Uterus (tissue), 2 donors: ENCODE measurements around the gene SUPT4H1.

ENCODE experiments used
- POLR2A ChIP-seq, 2 donors: fragments of 450-650 bp; IDR thresholded peaks; one replicate each; pipeline ENCODE4 v1.6.1; 2016; ENCODE audit warnings: antibody characterized with exemption in 2 of 2, mild to moderate bottlenecking in 1 of 2, moderate library complexity in 1 of 2
- TF ChIP-seq, protein P1 (sequence below), 4 experiments: fragments of 200-600 bp in 2 of 4; fragments of 450-650 bp in 2 of 4; sonication (generic) in 2 of 4; IDR thresholded peaks; one replicate each; pipeline ENCODE4 v1.5.1; 2016 to 2019; ENCODE audit warnings: antibody characterized with exemption in 4 of 4, mild to moderate bottlenecking in 2 of 4, moderate library complexity in 1 of 4

DNA sequence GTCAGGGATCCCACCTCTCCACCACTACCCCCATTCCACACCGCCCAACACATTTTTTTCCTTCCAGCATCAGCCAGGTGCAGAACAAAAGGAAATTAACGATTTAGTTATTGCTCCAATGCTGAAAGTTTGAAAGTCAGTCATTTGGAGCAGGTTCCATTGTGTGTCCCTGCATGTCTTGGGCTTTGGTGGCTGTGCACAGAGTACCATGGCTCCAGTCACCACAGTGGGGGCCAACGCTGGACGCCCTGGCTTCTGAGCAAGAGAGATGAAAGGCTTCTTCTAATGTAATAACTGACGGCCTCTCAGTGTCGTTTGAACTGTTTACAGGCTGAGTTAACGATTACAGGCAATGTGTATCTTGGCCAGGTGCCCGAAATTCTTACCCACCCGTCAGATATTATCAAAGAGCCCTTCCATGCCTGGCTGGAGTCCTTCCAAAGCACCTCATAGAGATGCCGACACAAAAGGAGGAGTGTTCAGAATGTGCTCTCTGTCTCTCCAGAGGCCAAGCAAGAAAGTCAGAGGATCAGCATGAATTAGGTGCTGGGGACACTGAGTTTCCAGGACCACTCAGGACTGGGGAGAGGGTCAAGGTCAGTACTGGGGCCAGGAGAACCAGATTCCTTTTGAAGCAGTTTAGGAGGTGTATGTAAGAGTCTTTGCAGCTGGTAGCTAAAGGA lies 39.4 kb upstream of the SUPT4H1 start:
- TF ChIP-seq, protein P1, sequence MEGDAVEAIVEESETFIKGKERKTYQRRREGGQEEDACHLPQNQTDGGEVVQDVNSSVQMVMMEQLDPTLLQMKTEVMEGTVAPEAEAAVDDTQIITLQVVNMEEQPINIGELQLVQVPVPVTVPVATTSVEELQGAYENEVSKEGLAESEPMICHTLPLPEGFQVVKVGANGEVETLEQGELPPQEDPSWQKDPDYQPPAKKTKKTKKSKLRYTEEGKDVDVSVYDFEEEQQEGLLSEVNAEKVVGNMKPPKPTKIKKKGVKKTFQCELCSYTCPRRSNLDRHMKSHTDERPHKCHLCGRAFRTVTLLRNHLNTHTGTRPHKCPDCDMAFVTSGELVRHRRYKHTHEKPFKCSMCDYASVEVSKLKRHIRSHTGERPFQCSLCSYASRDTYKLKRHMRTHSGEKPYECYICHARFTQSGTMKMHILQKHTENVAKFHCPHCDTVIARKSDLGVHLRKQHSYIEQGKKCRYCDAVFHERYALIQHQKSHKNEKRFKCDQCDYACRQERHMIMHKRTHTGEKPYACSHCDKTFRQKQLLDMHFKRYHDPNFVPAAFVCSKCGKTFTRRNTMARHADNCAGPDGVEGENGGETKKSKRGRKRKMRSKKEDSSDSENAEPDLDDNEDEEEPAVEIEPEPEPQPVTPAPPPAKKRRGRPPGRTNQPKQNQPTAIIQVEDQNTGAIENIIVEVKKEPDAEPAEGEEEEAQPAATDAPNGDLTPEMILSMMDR (IDR thresholded peaks at IDR 0.05), result no peak
- no peak for TF ChIP-seq POLR2A (IDR thresholded peaks at IDR 0.05)
